WTC11 (cell line): ENCODE data around the gene ELFN2. TPM values are rescaled to one million over a fixed set of nuclear protein-coding genes. Genes with fewer than 3 reads are reported as not detected.

ENCODE experiments used
- ATAC-seq: fragments of 200-7000 bp; cut with Tn5 transposase; 2 replicates; pipeline ENCODE4 v1.10.0; 2021; ENCODE audit warnings: mild to moderate bottlenecking, moderate library complexity
- CTCF ChIA-PET: fragments of 300-600 bp; sonication (Branson Sonifier 250); formaldehyde crosslinking; loops from one replicate; lab custom pipeline; 2021; ENCODE audit warnings: antibody characterized with exemption; lab: Charles Lee
- POLR2A ChIA-PET: fragments of 350-600 bp; sonication (Branson Sonifier 250); formaldehyde crosslinking; loops from one replicate; lab custom pipeline; 2021; ENCODE audit warnings: antibody characterized with exemption; lab: Charles Lee
- DNase-seq: peaks from one replicate; pipeline ENCODE4 v3.0.0; 2021; ENCODE audit warnings: low spot score
- H3K27ac Mint-ChIP-seq: 2 replicates; pipeline ENCODE4 v1.8.0; 2021; ENCODE audit warnings: mixed read lengths
- H3K27me3 Mint-ChIP-seq: 2 replicates; pipeline ENCODE4 v1.8.0; 2021; ENCODE audit warnings: low read depth, mild to moderate bottlenecking, moderate library complexity, mixed read lengths
- H3K36me3 Mint-ChIP-seq: 2 replicates; pipeline ENCODE4 v1.8.0; 2021; ENCODE audit warnings: mixed read lengths
- H3K4me1 Mint-ChIP-seq: 2 replicates; pipeline ENCODE4 v1.8.0; 2022; ENCODE audit warnings: mixed read lengths
- H3K4me3 Mint-ChIP-seq: 2 replicates; pipeline ENCODE4 v1.8.0; 2021; ENCODE audit warnings: mild to moderate bottlenecking, moderate library complexity, mixed read lengths
- H3K9me3 Mint-ChIP-seq: 2 replicates; pipeline ENCODE4 v1.8.0; 2021; ENCODE audit warnings: mixed read lengths
- JAZF1 ChIP-seq: fragments of 250-450 bp; sonication (Bioruptor Pico); IDR thresholded peaks from 2 replicates; pipeline ENCODE4 v1.9.0; 2021; ENCODE audit warnings: moderate library complexity, mild to moderate bottlenecking, inconsistent platforms
- PRRX2 ChIP-seq: fragments of 250-450 bp; sonication (Bioruptor Pico); IDR thresholded peaks from 2 replicates; pipeline ENCODE4 v1.8.0; 2021; ENCODE audit warnings: mild to moderate bottlenecking
- RELA ChIP-seq: sonication (generic); formaldehyde crosslinking; IDR thresholded peaks from 2 replicates; pipeline ENCODE4 v1.8.1; 2022; ENCODE audit warnings: missing genetic modification reagents, mild to moderate bottlenecking, borderline replicate concordance
- TEAD4 ChIP-seq: sonication (generic); formaldehyde crosslinking; IDR thresholded peaks from 2 replicates; pipeline ENCODE4 v1.8.0; 2022; ENCODE audit warnings: mild to moderate bottlenecking, missing genetic modification reagents
- ZNF416 ChIP-seq: fragments of 250-450 bp; sonication (Bioruptor Pico); IDR thresholded peaks from 2 replicates; pipeline ENCODE4 v1.9.0; 2021; ENCODE audit warnings: mild to moderate bottlenecking, inconsistent platforms
- ZNF425 ChIP-seq: fragments of 250-450 bp; sonication (Bioruptor Pico); conservative IDR thresholded peaks from 2 replicates; pipeline ENCODE4 v1.9.0; 2021; ENCODE audit warnings: mild to moderate bottlenecking
- ZNF512 ChIP-seq: sonication (generic); formaldehyde crosslinking; IDR thresholded peaks from 2 replicates; pipeline ENCODE4 v1.8.1; 2022; ENCODE audit warnings: missing genetic modification reagents, borderline replicate concordance
- total RNA-seq: library from RNA; stranded (reverse); gene quantifications from 3 replicates; pipeline ENCODE4 v1.2.3, GENCODE V29; 2021
- TF ChIP-seq, protein P1 (sequence below): sonication (generic); formaldehyde crosslinking; IDR thresholded peaks from 2 replicates; pipeline ENCODE4 v1.8.1; 2022; ENCODE audit warnings: low read depth, missing genetic modification reagents, borderline replicate concordance
- TF ChIP-seq, protein P2 (sequence below): sonication (generic); formaldehyde crosslinking; IDR thresholded peaks from 2 replicates; pipeline ENCODE4 v1.8.0; 2022; ENCODE audit warnings: mild to moderate bottlenecking, missing genetic modification reagents
- TF ChIP-seq, protein P3 (sequence below): sonication (generic); formaldehyde crosslinking; IDR thresholded peaks from 2 replicates; pipeline ENCODE4 v1.8.1; 2023; ENCODE audit warnings: mild to moderate bottlenecking, moderate library complexity, missing genetic modification reagents
- TF ChIP-seq, protein P4 (sequence below): sonication (generic); formaldehyde crosslinking; conservative IDR thresholded peaks from 2 replicates; pipeline ENCODE4 v1.8.1; 2023; ENCODE audit warnings: mild to moderate bottlenecking, low read depth, missing genetic modification reagents, moderate library complexity
- TF ChIP-seq, protein P5 (sequence below): sonication (generic); formaldehyde crosslinking; IDR thresholded peaks from 2 replicates; pipeline ENCODE4 v1.8.1; 2022; ENCODE audit warnings: mild to moderate bottlenecking, moderate library complexity, missing genetic modification reagents

The ELFN2 gene
- total RNA-seq, 1 experiment from 2014 or later: 0.87 TPM

GRCh38 chr22:37377927-37378326 lies 49.4 kb downstream of the ELFN2 start (continued):
- TF ChIP-seq, protein P1, sequence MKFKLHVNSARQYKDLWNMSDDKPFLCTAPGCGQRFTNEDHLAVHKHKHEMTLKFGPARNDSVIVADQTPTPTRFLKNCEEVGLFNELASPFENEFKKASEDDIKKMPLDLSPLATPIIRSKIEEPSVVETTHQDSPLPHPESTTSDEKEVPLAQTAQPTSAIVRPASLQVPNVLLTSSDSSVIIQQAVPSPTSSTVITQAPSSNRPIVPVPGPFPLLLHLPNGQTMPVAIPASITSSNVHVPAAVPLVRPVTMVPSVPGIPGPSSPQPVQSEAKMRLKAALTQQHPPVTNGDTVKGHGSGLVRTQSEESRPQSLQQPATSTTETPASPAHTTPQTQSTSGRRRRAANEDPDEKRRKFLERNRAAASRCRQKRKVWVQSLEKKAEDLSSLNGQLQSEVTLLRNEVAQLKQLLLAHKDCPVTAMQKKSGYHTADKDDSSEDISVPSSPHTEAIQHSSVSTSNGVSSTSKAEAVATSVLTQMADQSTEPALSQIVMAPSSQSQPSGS (CRISPR knock-in tag): no peak
- TF ChIP-seq RELA (CRISPR knock-in tag) (no peak), ZNF512 (CRISPR knock-in tag) (no peak)
- TF ChIP-seq, protein P2, sequence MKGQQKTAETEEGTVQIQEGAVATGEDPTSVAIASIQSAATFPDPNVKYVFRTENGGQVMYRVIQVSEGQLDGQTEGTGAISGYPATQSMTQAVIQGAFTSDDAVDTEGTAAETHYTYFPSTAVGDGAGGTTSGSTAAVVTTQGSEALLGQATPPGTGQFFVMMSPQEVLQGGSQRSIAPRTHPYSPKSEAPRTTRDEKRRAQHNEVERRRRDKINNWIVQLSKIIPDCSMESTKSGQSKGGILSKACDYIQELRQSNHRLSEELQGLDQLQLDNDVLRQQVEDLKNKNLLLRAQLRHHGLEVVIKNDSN (CRISPR knock-in tag): no peak

GRCh38 chr22:37377138-37377537 lies 50.1 kb downstream of the ELFN2 start:
- TF ChIP-seq PRRX2 (CRISPR knock-in tag) (no peak), ZNF416 (CRISPR knock-in tag) (no peak)
- TF ChIP-seq, protein P1 (CRISPR knock-in tag): no peak
- H3K36me3 Mint-ChIP-seq: no peaks in the 10 kb centered on the region
- ChIA-PET POLR2A (no interaction called here), CTCF (no interaction called here)
- H3K9me3 Mint-ChIP-seq: no peaks in the 10 kb centered on the region
- H3K27me3 Mint-ChIP-seq: no peaks in the 10 kb centered on the region
- no peak overlapping the region for H3K4me3 Mint-ChIP-seq
- H3K4me1 Mint-ChIP-seq: no peaks in the 10 kb centered on the region
- ATAC-seq (no peak), DNase-seq (no peak)
- no peak overlapping the region for H3K27ac Mint-ChIP-seq

GRCh38 chr22:37376643-37377042 lies 50.6 kb downstream of the ELFN2 start:
- no peak overlapping the region for H3K4me3 Mint-ChIP-seq
- ATAC-seq: no peak
- TF ChIP-seq, protein P3, sequence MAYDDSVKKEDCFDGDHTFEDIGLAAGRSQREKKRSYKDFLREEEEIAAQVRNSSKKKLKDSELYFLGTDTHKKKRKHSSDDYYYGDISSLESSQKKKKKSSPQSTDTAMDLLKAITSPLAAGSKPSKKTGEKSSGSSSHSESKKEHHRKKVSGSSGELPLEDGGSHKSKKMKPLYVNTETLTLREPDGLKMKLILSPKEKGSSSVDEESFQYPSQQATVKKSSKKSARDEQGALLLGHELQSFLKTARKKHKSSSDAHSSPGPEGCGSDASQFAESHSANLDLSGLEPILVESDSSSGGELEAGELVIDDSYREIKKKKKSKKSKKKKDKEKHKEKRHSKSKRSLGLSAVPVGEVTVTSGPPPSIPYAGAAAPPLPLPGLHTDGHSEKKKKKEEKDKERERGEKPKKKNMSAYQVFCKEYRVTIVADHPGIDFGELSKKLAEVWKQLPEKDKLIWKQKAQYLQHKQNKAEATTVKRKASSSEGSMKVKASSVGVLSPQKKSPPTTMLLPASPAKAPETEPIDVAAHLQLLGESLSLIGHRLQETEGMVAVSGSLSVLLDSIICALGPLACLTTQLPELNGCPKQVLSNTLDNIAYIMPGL: no peak
- no peaks in the 10 kb centered on the region for H3K4me1 Mint-ChIP-seq
- no peaks in the 10 kb centered on the region for H3K27me3 Mint-ChIP-seq
- no peak for DNase-seq
- ChIA-PET POLR2A (no interaction called here), CTCF (no interaction called here)
- no peaks in the 10 kb centered on the region for H3K36me3 Mint-ChIP-seq
- no peak overlapping the region for H3K27ac Mint-ChIP-seq
- no peaks in the 10 kb centered on the region for H3K9me3 Mint-ChIP-seq

GRCh38 chr22:37375801-37376200 lies 51.5 kb downstream of the ELFN2 start:
- no peaks in the 10 kb centered on the region for H3K36me3 Mint-ChIP-seq
- DNase-seq (no peak), ATAC-seq (no peak)
- no peaks in the 10 kb centered on the region for H3K4me1 Mint-ChIP-seq
- no peaks in the 10 kb centered on the region for H3K27me3 Mint-ChIP-seq
- POLR2A ChIA-PET: no interaction called here
- H3K27ac Mint-ChIP-seq: no peak overlapping the region
- CTCF ChIA-PET: no interaction called here
- H3K9me3 Mint-ChIP-seq: no peaks in the 10 kb centered on the region
- H3K4me3 Mint-ChIP-seq: no peak overlapping the region
- TF ChIP-seq, protein P4, sequence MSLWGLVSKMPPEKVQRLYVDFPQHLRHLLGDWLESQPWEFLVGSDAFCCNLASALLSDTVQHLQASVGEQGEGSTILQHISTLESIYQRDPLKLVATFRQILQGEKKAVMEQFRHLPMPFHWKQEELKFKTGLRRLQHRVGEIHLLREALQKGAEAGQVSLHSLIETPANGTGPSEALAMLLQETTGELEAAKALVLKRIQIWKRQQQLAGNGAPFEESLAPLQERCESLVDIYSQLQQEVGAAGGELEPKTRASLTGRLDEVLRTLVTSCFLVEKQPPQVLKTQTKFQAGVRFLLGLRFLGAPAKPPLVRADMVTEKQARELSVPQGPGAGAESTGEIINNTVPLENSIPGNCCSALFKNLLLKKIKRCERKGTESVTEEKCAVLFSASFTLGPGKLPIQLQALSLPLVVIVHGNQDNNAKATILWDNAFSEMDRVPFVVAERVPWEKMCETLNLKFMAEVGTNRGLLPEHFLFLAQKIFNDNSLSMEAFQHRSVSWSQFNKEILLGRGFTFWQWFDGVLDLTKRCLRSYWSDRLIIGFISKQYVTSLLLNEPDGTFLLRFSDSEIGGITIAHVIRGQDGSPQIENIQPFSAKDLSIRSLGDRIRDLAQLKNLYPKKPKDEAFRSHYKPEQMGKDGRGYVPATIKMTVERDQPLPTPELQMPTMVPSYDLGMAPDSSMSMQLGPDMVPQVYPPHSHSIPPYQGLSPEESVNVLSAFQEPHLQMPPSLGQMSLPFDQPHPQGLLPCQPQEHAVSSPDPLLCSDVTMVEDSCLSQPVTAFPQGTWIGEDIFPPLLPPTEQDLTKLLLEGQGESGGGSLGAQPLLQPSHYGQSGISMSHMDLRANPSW: no peak
- no peak for TF ChIP-seq ZNF425
- TF ChIP-seq, protein P1 (CRISPR knock-in tag): no peak
- no peak for TF ChIP-seq TEAD4
- TF ChIP-seq JAZF1 (CRISPR knock-in tag): no peak
- TF ChIP-seq, protein P5, sequence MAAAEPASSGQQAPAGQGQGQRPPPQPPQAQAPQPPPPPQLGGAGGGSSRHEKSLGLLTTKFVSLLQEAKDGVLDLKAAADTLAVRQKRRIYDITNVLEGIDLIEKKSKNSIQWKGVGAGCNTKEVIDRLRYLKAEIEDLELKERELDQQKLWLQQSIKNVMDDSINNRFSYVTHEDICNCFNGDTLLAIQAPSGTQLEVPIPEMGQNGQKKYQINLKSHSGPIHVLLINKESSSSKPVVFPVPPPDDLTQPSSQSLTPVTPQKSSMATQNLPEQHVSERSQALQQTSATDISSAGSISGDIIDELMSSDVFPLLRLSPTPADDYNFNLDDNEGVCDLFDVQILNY: no peak
